HEK293 (cell line): ENCODE measurements around the gene CATSPERE.
A peak's percentile ranks its signal among the peaks of the same experiment; 100 is the strongest.
"Not testable (repeated sequence)": the region's sequence is repeated elsewhere in the genome, so short reads cannot be mapped to it uniquely, and the experiment has no call there.

Experiments used
- CTCF ChIA-PET: fragments of 350-600 bp; formaldehyde crosslinking; extraction: SDS; loops from one replicate; lab custom pipeline; 2021; ENCODE audit warnings: antibody characterized with exemption; lab: Yijun Ruan, JAX
- POLR2A ChIA-PET: fragments of 300-600 bp; formaldehyde crosslinking; extraction: SDS; loops from one replicate; lab custom pipeline; 2020; ENCODE audit warnings: antibody characterized with exemption, inconsistent platforms; lab: Yijun Ruan, JAX
- H3K27ac ChIP-seq: fragments of 200-500 bp; sonication (Bioruptor generic); 2 replicates; pipeline ENCODE4 v1.5.1; 2014; ENCODE audit warnings: low read depth, low read length, control low read depth, inconsistent platforms; ENCODE audit errors: extremely low read depth
- H3K36me3 ChIP-seq, 2 experiments: fragments of 200-500 bp in 1 of 2; sonication (Bioruptor generic) in 1 of 2; 1 replicate in 1 of 2; 2 replicates in 1 of 2; pipeline ENCODE4 v1.5.1; 2014 to 2017; ENCODE audit warnings: inconsistent platforms in 2 of 2, low read length in 2 of 2; ENCODE audit not compliant: control insufficient read depth in 2 of 2, insufficient read depth in 1 of 2
- H3K4me1 ChIP-seq: fragments of 200-500 bp; sonication (Bioruptor generic); 2 replicates; pipeline ENCODE4 v1.5.1; 2014; ENCODE audit warnings: mild to moderate bottlenecking, low read length, inconsistent platforms; ENCODE audit not compliant: control insufficient read depth, insufficient read depth
- H3K4me3 ChIP-seq: 2 replicates; pipeline ENCODE4 v1.5.1; 2011; ENCODE audit warnings: low read depth, mild to moderate bottlenecking, control low read depth, low read length, moderate library complexity
- H3K9me3 ChIP-seq: fragments of 200-500 bp; sonication (Bioruptor generic); 2 replicates; pipeline ENCODE4 v1.5.1; 2014; ENCODE audit warnings: low read depth, low read length, inconsistent platforms; ENCODE audit not compliant: control insufficient read depth, insufficient read depth
- EGR2 ChIP-seq: fragments of 450-650 bp; formaldehyde crosslinking; IDR thresholded peaks from 2 replicates; pipeline ENCODE4 v1.5.1; 2016; ENCODE audit warnings: low read depth, missing biosample characterization, missing genetic modification characterization
- GLIS1 ChIP-seq: fragments of 450-650 bp; formaldehyde crosslinking; IDR thresholded peaks from 2 replicates; pipeline ENCODE4 v1.5.1; 2016; ENCODE audit warnings: missing biosample characterization, missing genetic modification characterization
- IKZF3 ChIP-seq: fragments of 450-650 bp; IDR thresholded peaks from 2 replicates; pipeline ENCODE4 v1.5.0; 2018; ENCODE audit warnings: missing biosample characterization, mild to moderate bottlenecking, missing genetic modification characterization, moderate library complexity
- PRDM6 ChIP-seq: fragments of 450-650 bp; formaldehyde crosslinking; IDR thresholded peaks from 2 replicates; pipeline ENCODE4 v1.5.1; 2017; ENCODE audit warnings: missing biosample characterization, missing genetic modification characterization
- SCRT1 ChIP-seq: fragments of 450-650 bp; formaldehyde crosslinking; IDR thresholded peaks from 2 replicates; pipeline ENCODE4 v1.5.1; 2016; ENCODE audit warnings: missing biosample characterization, missing genetic modification characterization, borderline replicate concordance
- ZBTB6 ChIP-seq: fragments of 450-650 bp; formaldehyde crosslinking; IDR thresholded peaks from 2 replicates; pipeline ENCODE4 v1.5.1; 2017; ENCODE audit warnings: missing biosample characterization, missing genetic modification characterization
- ZNF132 ChIP-seq: fragments of 450-650 bp; formaldehyde crosslinking; IDR thresholded peaks from 2 replicates; pipeline ENCODE4 v1.5.1; 2017; ENCODE audit warnings: missing biosample characterization, missing genetic modification characterization, borderline replicate concordance
- ZNF146 ChIP-seq: fragments of 450-650 bp; formaldehyde crosslinking; IDR thresholded peaks from 2 replicates; pipeline ENCODE4 v1.5.1; 2016; ENCODE audit warnings: missing biosample characterization, missing genetic modification characterization
- ZNF157 ChIP-seq: fragments of 450-650 bp; formaldehyde crosslinking; IDR thresholded peaks from 2 replicates; pipeline ENCODE4 v1.5.1; 2016; ENCODE audit warnings: missing biosample characterization, missing genetic modification characterization
- ZNF2 ChIP-seq: fragments of 450-650 bp; formaldehyde crosslinking; IDR thresholded peaks from 2 replicates; pipeline ENCODE4 v1.5.1; 2016; ENCODE audit warnings: missing biosample characterization, missing genetic modification characterization
- ZNF394 ChIP-seq: fragments of 450-650 bp; formaldehyde crosslinking; IDR thresholded peaks from 2 replicates; pipeline ENCODE4 v1.5.1; 2016; ENCODE audit warnings: missing biosample characterization, missing genetic modification characterization, mild to moderate bottlenecking, moderate library complexity, borderline replicate concordance
- ZNF518A ChIP-seq: fragments of 450-650 bp; formaldehyde crosslinking; conservative IDR thresholded peaks from 2 replicates; pipeline ENCODE4 v1.5.1; 2016; ENCODE audit warnings: low read depth, missing biosample characterization, missing genetic modification characterization
- ZNF555 ChIP-seq: fragments of 450-650 bp; formaldehyde crosslinking; conservative IDR thresholded peaks from 2 replicates; pipeline ENCODE4 v1.5.1; 2017; ENCODE audit warnings: missing biosample characterization, mild to moderate bottlenecking, missing genetic modification characterization, inconsistent platforms
- ZNF558 ChIP-seq: fragments of 450-650 bp; formaldehyde crosslinking; IDR thresholded peaks from 2 replicates; pipeline ENCODE4 v1.5.1; 2016; ENCODE audit warnings: missing biosample characterization, missing genetic modification characterization
- ZNF670 ChIP-seq: fragments of 450-650 bp; formaldehyde crosslinking; IDR thresholded peaks from 2 replicates; pipeline ENCODE4 v1.5.1; 2016; ENCODE audit warnings: missing biosample characterization, missing genetic modification characterization, low read depth
- ZNF677 ChIP-seq: fragments of 450-650 bp; IDR thresholded peaks from 2 replicates; pipeline ENCODE4 v1.5.0; 2018; ENCODE audit warnings: missing biosample characterization, mild to moderate bottlenecking, missing genetic modification characterization, moderate library complexity
- ZNF776 ChIP-seq: fragments of 450-650 bp; formaldehyde crosslinking; IDR thresholded peaks from 2 replicates; pipeline ENCODE4 v1.5.0; 2017; ENCODE audit warnings: missing biosample characterization, missing genetic modification characterization, borderline replicate concordance
- ZSCAN30 ChIP-seq: fragments of 450-650 bp; IDR thresholded peaks from 2 replicates; pipeline ENCODE4 v1.5.1; 2018; ENCODE audit warnings: missing biosample characterization, mild to moderate bottlenecking, missing genetic modification characterization, moderate library complexity
- TF ChIP-seq, protein P1 (sequence below): fragments of 450-650 bp; formaldehyde crosslinking; IDR thresholded peaks from 2 replicates; pipeline ENCODE4 v1.5.1; 2016; ENCODE audit warnings: missing biosample characterization, missing genetic modification characterization

Gene CATSPERE

DNA sequence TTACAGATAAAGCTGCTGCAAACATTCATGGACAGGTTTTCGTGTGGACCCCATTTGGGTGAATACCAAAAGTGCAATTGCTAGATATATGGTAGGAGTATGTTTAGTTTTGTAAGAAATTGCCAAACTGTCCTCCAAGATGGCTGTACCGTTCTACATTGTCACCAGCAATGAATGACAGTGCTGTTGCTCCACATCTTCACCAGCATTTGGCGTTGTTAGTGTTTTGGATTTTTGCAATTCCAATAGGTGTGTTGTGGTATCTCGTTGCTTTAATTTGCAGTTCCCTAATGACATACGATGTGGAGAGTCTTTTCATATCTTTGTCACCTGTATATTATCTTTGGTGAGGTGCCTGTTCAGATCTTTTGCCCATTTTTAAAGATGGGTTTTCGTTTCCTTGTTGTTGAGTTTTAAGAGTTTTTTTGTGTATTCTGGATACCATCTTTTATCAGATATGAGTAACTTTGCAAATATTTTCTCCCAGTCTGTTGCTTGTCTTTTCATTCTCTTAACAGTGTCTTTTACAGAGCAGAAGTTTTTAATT, 12.1 kb downstream of the CATSPERE start (continued):
- TF ChIP-seq ZNF555 (tag by site-specific recombination) (peak; percentile 12; the same call in 1 of the 2 replicates), ZNF518A (tag by site-specific recombination) (no peak), ZNF157 (tag by site-specific recombination) (no peak)

DNA sequence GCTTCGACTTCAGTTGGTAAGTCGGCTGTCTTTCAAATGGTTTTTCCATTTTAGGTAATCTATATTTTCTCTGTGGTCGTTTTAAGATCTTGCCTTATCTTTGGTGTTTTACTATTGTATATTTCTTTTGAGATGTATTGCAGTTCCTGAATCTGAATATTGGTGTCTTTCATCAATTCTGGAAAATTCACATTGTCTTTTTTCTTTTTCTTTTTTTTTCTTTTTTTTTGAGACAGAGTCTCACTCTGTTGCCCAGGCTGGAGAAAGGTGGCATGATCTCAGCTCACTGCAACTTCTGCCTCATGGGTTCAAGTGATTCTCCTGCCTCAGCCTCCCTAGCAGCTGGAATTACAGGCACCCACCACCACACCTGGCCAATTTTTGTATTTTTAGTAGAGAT, 23.9 kb downstream of the CATSPERE start:
- peak; percentile 91 for TF ChIP-seq ZNF558 (tag by site-specific recombination)
- H3K4me1 ChIP-seq, CTCF ChIA-PET, H3K27ac ChIP-seq, POLR2A ChIA-PET, H3K9me3 ChIP-seq, H3K36me3 ChIP-seq, H3K4me3 ChIP-seq: not testable (repeated sequence)

DNA sequence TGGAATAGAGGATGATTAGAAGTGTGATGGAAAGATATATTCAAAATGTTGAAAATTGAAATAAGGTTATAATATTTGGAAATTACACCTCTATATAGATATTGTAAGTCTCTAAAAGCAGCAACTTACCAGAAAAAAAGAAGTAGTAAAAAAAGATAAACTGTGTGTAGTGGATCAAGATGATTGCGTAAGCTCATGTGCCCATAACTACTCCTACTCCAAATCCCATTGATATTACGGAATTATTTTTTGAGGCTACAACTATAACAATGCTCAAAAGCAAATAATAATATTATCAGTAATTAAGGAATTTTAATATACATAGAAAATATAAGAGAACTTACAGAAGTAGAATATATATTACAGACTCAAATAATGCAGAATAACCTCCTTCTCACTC, 33.6 kb downstream of the CATSPERE start:
- ChIA-PET CTCF (no interaction called here), POLR2A (no interaction called here)
- H3K4me1 ChIP-seq: no peaks in the 10 kb centered on the region
- H3K4me3 ChIP-seq: no peak overlapping the region
- no peak for TF ChIP-seq ZNF146 (tag by site-specific recombination)
- no peak for TF ChIP-seq ZNF157 (tag by site-specific recombination)
- no peak for TF ChIP-seq ZBTB6
- TF ChIP-seq EGR2 (tag by site-specific recombination): no peak
- no peak for TF ChIP-seq ZNF776 (tag by site-specific recombination)
- TF ChIP-seq ZNF132: no peak
- TF ChIP-seq IKZF3: no peak
- no peak for TF ChIP-seq SCRT1
- no peak for TF ChIP-seq GLIS1
- TF ChIP-seq ZNF555 (tag by site-specific recombination): no peak
- TF ChIP-seq ZNF394 (tag by site-specific recombination): no peak
- no peak for TF ChIP-seq ZNF670 (tag by site-specific recombination)
- no peak for TF ChIP-seq ZNF677 (tag by site-specific recombination)
- no peaks in the 10 kb centered on the region for H3K9me3 ChIP-seq
- H3K36me3 ChIP-seq: no peaks in the 10 kb centered on the region
- H3K27ac ChIP-seq: no peak overlapping the region

DNA sequence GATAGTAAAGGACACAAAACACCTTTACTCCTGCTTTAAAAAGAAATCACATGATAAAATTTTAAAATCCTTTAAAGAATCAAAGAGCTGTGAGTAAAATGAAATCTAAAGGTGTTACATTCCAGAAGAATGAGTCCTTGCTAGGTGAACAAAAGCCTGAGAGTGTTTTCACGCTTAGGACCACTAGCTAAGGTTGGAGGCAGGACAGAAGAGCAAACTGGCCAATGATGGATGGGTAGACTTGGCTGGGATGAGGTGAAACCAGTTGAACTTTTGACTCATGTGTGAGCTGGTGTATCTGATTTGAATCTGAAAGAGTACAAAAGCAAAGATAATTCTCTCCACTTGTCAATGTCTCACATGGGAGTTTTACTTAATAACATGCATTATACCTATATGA, 35.1 kb downstream of the CATSPERE start:
- CTCF ChIA-PET: no interaction called here
- POLR2A ChIA-PET: no interaction called here
- Histone ChIP-seq H3K4me1 (no peaks in the 10 kb centered on the region), H3K36me3 (no peaks in the 10 kb centered on the region), H3K9me3 (no peaks in the 10 kb centered on the region), H3K4me3 (no peak overlapping the region), H3K27ac (no peak overlapping the region)
- TF ChIP-seq ZNF670 (tag by site-specific recombination) (no peak), ZNF157 (tag by site-specific recombination) (no peak), ZNF2 (tag by site-specific recombination) (no peak), ZSCAN30 (no peak), PRDM6 (tag by site-specific recombination) (no peak)
- TF ChIP-seq, protein P1, sequence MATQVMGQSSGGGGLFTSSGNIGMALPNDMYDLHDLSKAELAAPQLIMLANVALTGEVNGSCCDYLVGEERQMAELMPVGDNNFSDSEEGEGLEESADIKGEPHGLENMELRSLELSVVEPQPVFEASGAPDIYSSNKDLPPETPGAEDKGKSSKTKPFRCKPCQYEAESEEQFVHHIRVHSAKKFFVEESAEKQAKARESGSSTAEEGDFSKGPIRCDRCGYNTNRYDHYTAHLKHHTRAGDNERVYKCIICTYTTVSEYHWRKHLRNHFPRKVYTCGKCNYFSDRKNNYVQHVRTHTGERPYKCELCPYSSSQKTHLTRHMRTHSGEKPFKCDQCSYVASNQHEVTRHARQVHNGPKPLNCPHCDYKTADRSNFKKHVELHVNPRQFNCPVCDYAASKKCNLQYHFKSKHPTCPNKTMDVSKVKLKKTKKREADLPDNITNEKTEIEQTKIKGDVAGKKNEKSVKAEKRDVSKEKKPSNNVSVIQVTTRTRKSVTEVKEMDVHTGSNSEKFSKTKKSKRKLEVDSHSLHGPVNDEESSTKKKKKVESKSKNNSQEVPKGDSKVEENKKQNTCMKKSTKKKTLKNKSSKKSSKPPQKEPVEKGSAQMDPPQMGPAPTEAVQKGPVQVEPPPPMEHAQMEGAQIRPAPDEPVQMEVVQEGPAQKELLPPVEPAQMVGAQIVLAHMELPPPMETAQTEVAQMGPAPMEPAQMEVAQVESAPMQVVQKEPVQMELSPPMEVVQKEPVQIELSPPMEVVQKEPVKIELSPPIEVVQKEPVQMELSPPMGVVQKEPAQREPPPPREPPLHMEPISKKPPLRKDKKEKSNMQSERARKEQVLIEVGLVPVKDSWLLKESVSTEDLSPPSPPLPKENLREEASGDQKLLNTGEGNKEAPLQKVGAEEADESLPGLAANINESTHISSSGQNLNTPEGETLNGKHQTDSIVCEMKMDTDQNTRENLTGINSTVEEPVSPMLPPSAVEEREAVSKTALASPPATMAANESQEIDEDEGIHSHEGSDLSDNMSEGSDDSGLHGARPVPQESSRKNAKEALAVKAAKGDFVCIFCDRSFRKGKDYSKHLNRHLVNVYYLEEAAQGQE (tag by site-specific recombination): no peak
